Prostate gland (tissue), 2 donors: ENCODE data around the gene SEMA6D. TPM values are rescaled to one million over a fixed set of nuclear protein-coding genes. Genes with fewer than 3 reads are reported as not detected.

Experiments
- DNase-seq: peaks from one replicate; pipeline ENCODE4 v3.0.0-alpha.2; 2019; ENCODE audit warnings: low spot score
- H3K27ac ChIP-seq, 2 donors: fragments of 200-600 bp; sonication (generic); 2 replicates each; pipeline ENCODE4 v1.5.1; 2017 to 2019
- H3K27me3 ChIP-seq: fragments of 200-600 bp; sonication (generic); replicated peaks from 2 replicates; pipeline ENCODE4 v1.5.1; 2019; ENCODE audit not compliant: insufficient read depth
- H3K36me3 ChIP-seq, 2 donors: fragments of 200-600 bp; sonication (generic); 1 replicate in 1 of 2; 2 replicates in 1 of 2; pipeline versions ENCODE4 v1.5.1 to v1.8.1; 2017 to 2019
- H3K4me1 ChIP-seq: fragments of 200-600 bp; sonication (generic); replicated peaks from 2 replicates; pipeline ENCODE4 v1.5.1; 2019
- H3K4me3 ChIP-seq, 2 donors: fragments of 200-600 bp; sonication (generic); 2 replicates each; pipeline ENCODE4 v1.5.1; 2017 to 2019
- H3K9me3 ChIP-seq: fragments of 200-600 bp; sonication (generic); 2 replicates; pipeline ENCODE4 v1.5.1; 2017
- CTCF ChIP-seq, 4 experiments: fragments of 200-600 bp in 2 of 4; fragments of 450-650 bp in 2 of 4; sonication (generic) in 2 of 4; IDR thresholded peaks; 1 replicate in 3 of 4; 2 replicates in 1 of 4; pipeline ENCODE4 v1.5.1; 2016 to 2019; ENCODE audit warnings: antibody characterized with exemption in 4 of 4, mild to moderate bottlenecking in 2 of 4, moderate library complexity in 2 of 4
- POLR2A ChIP-seq: fragments of 450-650 bp; IDR thresholded peaks from one replicate; pipeline ENCODE4 v1.6.1; 2016; ENCODE audit warnings: antibody characterized with exemption, mild to moderate bottlenecking
- POLR2AphosphoS5 ChIP-seq: sonication (generic); formaldehyde crosslinking; IDR thresholded peaks from one replicate; pipeline ENCODE4 v1.6.1; 2017; ENCODE audit warnings: antibody characterized with exemption
- WGBS: methylation state at CpG from one replicate; pipeline ENCODE4 v1.1.5; 2018; 5-methylcytosine and 5-hydroxymethylcytosine counted together
- intact Hi-C: fragments of 100-400 bp; cut with DNase I; formaldehyde crosslinking; loops from one replicate; pipeline ENCODE4 v1.14.2; 2022
- total RNA-seq, 2 donors: library from RNA; depleted of rRNA; stranded (reverse); fragments of >200 nt; gene quantifications; one replicate each; pipeline ENCODE4 v1.1.0, GENCODE V29; 2016

SEMA6D gene
- total RNA-seq, 2 donors from 2014 or later = 9.8 to 18.1 TPM

- H3K27ac ChIP-seq = no peak overlapping the region
- H3K9me3 ChIP-seq = no peaks in the 10 kb centered on the region
- no peaks in the 10 kb centered on the region for H3K27me3 ChIP-seq
- no peaks in the 10 kb centered on the region for H3K4me1 ChIP-seq
- WGBS = 47% methylated on average over 9 of the region's 9 CpGs
- H3K4me3 ChIP-seq = no peak overlapping the region
- DNase-seq = no peak
- no peak for TF ChIP-seq POLR2A
- no peak for TF ChIP-seq CTCF (IDR thresholded peaks at IDR 0.05)
- TF ChIP-seq POLR2AphosphoS5 = no peak
- intact Hi-C loops = no loop called here
- no peaks in the 10 kb centered on the region for H3K36me3 ChIP-seq
Measured at GRCh38 chr15:47820057-47820746, 102.9 kb downstream of the SEMA6D start.

GRCh38 chr15:47820747-47821319 is 103.5 kb downstream of the SEMA6D start:
- no peaks in the 10 kb centered on the region for H3K27me3 ChIP-seq
- intact Hi-C loops = no loop called here
- H3K27ac ChIP-seq = no peak overlapping the region
- TF ChIP-seq POLR2A = no peak
- TF ChIP-seq CTCF (IDR thresholded peaks at IDR 0.05) = no peak
- no peak for TF ChIP-seq POLR2AphosphoS5
- H3K36me3 ChIP-seq = no peaks in the 10 kb centered on the region
- H3K9me3 ChIP-seq = no peaks in the 10 kb centered on the region
- H3K4me3 ChIP-seq = no peak overlapping the region
- 54% methylated on average over 8 of the region's 8 CpGs for WGBS
- DNase-seq = no peak
- no peaks in the 10 kb centered on the region for H3K4me1 ChIP-seq

- H3K36me3 ChIP-seq = no peaks in the 10 kb centered on the region
- no peak for DNase-seq
- H3K27ac ChIP-seq = no peak overlapping the region
Measured at GRCh38 chr15:47822048-47822447, 104.7 kb downstream of the SEMA6D start.

More at GRCh38 chr15:47822048-47822447, 104.7 kb downstream of the SEMA6D start:
- no peaks in the 10 kb centered on the region for H3K4me1 ChIP-seq
- TF ChIP-seq POLR2AphosphoS5 (no peak), POLR2A (no peak), CTCF (IDR thresholded peaks at IDR 0.05) (no peak)
- H3K4me3 ChIP-seq = no peak overlapping the region
- H3K9me3 ChIP-seq = no peaks in the 10 kb centered on the region
- intact Hi-C loops = no loop called here
- 72% methylated on average over 4 of the region's 4 CpGs for WGBS
- no peaks in the 10 kb centered on the region for H3K27me3 ChIP-seq
